NCI-H146 (cell line): ENCODE results near the gene IGFBP6.
"Not testable (repeated sequence)": the region's sequence is repeated elsewhere in the genome, so short reads cannot be mapped to it uniquely, and the experiment has no call there.

Source experiments
- DNase-seq: peaks from one replicate; lab custom pipeline; 2025; lab: John Stamatoyannopoulos, UW

IGFBP6 gene

GRCh38 chr12:53096759-53097158, 708 bp upstream of the IGFBP6 start:
- no peak for DNase-seq

DNA sequence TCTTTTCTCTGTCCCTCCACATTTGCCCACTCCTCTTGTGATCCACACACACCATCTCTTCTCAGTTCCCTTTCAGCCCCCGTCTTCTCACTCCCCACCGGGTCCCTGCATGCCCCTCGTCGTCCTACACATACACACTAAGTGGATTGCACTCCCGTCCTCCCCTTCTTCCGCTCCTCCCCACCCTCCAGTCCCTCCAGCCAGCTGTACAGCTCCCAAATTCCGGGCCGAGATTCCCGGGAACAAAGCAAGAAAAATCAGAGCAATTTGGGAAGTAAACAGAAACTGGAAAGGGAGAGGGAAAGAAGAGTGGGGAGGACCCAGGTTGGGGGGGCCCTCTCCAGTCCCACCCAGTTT, 282 bp upstream of the IGFBP6 start:
- peak; percentile 47 for DNase-seq

DNA sequence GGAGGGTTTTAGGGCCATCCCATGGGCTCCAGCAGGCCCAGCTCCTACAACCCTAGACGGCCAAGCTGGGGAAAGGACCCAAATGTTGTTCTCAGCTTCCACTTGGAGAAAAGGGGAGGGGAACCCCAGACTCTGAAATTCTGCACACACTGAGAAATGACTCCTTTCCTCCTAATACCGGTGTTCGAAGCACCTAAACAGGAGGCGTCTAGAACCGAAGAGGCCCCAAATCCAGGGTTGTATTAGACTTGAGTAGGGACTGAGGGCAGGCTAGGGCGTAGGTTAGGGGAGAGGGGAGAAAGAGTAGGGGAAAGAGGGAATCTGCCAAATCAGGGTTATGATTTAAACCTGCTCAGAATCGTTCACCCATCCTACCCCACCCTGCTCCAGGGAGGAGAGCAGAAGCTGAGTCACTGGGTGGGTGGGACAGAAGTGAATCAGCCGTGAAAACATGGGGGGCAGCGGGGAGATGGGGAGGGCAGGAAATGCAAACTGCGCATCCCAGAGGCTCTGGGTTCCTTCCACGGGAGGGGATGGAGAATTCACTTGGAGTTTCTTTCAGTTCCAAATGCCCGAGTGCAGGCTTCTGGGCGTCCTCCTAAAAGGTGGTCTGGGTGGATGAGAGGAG, 1.0 kb downstream of the IGFBP6 start:
- DNase-seq = no peak

GRCh38 chr12:53099071-53099882, 1.8 kb downstream of the IGFBP6 start:
- peak; percentile 77 for DNase-seq

DNA sequence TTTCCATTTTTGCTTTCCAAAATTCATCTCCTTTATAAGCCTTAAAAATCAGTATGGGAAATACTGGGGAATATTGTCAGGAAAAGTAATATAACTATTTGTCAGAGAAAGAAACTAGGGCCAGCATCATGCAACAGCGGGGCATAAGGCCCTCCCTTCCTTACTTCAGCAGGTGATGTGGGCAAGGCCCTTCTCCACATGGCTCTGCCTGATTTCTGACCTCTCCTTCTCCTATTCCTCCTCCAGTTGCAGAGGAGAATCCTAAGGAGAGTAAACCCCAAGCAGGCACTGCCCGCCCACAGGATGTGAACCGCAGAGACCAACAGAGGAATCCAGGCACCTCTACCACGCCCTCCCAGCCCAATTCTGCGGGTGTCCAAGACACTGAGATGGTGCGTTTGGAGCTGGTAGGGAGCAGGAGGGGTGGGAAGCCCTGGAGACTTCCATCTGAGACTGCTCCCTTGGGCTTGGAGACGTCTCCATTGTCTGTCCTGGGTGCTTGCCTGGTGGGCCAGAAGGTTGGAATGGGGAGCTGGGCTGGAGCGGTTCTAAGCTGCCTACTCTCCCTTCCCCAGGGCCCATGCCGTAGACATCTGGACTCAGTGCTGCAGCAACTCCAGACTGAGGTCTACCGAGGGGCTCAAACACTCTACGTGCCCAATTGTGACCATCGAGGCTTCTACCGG, 3.1 kb downstream of the IGFBP6 start:
- no peak for DNase-seq

DNA sequence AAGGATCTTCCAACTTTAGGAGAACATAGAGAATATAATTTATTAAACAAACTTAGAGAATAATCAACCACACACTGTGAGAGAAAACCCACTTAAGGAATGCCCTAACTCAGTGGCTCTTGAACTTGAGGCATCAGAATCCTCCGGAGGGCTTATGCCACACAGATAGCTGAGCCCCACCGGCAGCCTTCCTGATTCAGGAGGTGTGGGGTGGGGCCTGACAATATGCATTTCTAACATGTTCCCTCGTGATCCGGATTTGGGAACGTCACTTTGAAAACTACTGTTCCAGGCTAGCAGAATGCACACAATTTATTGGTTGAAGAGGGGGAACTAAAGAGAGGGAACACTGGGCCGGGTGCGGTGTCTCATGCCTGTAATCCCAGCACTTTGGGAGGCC, 3.8 kb downstream of the IGFBP6 start:
- DNase-seq = no peak

GRCh38 chr12:53101931-53102781, 4.7 kb downstream of the IGFBP6 start:
- no peak for DNase-seq

DNA sequence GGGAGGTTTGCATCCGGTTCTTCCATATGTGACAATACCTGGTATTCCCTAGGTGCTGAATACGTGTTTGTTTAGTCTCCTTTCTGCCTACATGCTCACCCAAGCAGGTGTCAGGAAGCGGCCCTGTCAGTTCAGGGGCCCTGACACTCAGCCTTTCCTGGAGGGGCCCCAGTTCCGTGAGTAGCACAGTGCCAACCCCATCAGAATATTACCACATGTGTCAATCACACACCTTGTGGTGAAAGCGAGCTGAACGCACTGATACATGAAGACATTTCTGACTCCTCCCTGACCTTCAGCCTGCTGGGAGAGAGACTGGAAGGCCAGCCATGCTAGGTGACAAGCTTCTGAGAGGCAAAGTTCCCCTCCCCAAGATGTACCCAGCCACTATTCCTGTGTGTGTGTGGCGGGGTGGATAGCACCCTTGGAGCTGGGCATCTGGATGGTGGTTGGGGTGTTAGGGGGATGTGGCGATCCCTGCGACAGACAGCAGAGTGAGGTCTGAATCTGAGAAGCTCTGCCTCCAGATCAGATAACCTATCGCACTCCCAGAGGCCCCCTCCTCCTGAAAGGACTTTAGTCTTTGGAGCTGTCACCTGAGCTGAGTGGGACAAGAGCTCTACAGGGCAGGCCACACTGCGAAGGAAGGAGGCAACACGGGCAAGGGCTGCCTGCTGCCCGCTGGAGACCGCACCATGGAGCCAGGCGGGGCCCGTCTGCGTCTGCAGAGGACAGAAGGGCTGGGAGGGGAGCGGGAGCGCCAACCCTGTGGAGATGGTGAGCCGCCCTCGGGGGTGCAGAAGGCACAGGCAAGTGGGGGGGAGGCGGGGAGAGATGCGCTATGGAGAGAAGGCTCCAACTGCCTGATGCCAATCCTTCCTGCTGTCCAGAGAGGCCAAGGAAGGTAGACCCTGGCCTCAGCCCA, 5.7 kb downstream of the IGFBP6 start, which contains the start of gene SOAT2:
SOAT2 (plus strand) TSS at position 604 of the 925 bp plus-strand sequence; CDS start at position 696, 92 bp downstream.
- DNase-seq = peak; percentile 37

GRCh38 chr12:53103860-53104305, 6.4 kb downstream of the IGFBP6 start:
- no peak for DNase-seq

DNA sequence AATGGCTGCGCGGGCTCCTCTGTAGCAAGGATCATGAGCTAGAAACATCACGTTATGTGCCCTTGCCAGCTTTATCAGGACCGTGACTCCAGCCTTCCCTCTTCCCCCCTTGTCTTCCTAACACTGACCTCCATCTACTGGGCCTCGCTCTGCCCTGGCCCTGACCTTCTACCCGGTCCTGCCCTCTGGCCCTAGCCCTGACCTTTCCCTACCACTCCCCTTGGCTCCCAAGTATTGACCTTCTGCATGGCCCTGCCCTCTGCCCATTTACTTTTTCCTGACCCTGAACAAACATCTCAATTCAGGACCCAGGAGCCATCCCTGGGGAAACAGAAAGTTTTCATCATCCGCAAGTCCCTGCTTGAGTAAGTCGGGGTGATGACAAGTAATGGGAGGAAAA, 7.8 kb downstream of the IGFBP6 start:
- no peak for DNase-seq

- no peak for DNase-seq
These were observed 8.4 kb downstream of the IGFBP6 start for GRCh38 chr12:53105712-53106439.

DNA sequence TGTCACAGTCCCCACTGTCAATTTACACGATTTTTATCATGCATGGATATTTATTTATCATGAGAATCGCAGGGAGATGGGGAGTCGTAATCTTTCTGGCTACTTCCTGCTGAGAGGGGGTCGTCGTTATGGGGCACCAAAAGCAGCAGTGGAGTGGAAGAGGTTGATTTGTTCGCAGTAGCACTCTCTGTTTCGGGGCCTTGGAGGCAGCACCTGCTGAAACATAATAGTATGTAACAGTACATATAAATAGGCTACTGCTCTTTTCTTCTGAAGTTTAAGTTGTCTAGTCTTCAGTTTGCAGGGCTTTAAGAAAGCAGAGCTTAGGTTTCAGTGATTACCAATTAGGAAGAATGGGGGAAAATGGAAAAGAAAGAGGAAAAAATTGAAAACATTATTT, 9.7 kb downstream of the IGFBP6 start:
- DNase-seq = no peak

DNA sequence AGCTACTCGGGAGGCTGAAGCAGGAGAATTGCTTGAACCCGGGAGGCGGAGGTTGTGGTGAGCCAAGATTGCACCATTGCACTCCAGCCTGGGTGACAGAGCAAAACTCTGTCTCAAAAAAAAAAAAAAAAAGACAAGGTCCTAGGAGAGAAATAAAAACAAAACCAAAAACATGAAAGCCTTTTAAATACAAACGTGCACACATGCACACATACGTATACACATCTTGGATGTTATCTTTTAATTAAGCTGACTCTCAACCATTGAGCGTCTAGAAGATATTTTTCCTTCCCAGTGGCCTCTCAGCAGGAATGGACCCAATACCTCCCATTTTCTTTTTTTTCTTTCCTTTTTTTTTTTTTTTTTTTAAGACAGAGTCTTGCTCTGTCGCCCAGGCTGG, 15.0 kb downstream of the IGFBP6 start:
- DNase-seq = not testable (repeated sequence)

DNA sequence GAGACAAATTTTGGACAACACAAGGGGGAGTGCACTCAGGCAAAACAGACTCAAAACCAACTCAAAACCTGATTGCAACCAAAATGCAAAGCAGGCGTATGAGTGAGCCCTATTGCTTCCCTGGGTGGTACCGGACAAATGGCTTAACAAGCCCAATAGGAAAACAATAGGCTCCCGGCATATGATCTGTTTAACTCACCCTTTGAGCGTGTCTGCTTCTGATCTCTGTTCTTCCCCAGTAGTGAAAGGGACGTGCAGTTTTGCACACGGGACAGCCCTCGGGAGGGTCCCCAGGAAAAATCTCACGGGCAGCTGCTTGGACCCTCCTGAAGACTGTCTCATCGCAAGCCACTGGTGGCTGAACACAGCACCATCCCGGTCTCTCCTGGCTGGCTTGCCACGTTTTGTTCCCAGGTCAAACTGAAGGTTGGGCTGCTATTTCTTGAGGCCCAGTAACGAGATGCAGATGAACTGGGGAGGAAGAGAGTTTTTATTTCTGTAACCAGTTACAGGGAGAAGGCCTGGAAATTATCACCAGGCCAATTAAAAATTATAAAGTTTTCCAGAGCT, 15.8 kb downstream of the IGFBP6 start:
- no peak for DNase-seq

DNA sequence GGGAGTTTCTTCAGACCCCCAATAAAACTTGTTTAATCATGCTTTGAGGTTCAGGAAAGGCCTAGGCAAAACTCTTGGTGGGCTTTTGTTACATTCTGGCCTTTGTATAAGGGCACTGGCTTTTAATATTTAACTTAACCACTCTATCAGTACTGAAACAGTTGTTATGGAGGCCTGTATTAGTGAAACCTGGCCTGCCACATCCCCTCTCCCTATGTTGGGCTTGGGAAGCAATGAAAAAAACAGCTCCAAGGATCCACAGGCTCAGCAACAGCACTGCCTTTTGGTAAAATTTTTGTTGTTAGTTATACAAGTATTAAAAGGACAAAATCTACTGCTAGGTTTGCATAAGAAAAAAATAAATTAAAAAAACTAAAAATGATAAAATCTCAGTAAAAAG, 16.5 kb downstream of the IGFBP6 start:
- DNase-seq = no peak

DNA sequence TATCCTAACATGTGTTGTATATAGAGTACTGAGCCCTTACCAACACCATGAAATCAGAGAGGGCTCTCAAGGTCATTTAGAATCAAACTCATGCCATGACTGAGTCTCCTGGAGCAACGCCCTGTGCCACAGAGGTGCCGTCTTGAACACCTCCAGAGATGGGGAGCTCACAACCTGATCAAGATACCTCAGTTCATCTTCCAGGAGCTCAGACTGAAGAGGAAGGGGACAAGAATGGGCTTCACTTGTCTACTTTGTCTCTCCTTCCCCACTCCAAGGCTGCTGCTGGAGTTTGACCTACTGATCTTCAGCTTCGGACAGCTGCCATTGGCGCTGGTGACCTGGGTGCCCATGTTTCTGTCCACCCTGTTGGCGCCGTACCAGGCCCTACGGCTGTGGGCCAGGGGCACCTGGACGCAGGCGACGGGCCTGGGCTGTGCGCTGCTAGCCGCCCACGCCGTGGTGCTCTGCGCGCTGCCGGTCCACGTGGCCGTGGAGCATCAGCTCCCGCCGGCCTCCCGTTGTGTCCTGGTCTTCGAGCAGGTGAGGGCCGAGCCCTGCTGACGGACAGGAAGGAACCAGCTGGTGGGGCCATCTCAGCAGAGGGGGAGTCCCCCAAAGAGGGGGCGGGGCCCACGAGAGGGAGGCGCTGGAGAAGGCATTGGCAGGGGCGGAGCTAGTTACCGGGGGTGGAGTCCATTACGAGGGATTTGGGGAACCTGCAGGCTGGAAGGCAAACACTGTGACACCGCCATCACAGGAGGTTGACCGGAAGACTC, 17.8 kb downstream of the IGFBP6 start:
- peak; percentile 17 for DNase-seq

DNA sequence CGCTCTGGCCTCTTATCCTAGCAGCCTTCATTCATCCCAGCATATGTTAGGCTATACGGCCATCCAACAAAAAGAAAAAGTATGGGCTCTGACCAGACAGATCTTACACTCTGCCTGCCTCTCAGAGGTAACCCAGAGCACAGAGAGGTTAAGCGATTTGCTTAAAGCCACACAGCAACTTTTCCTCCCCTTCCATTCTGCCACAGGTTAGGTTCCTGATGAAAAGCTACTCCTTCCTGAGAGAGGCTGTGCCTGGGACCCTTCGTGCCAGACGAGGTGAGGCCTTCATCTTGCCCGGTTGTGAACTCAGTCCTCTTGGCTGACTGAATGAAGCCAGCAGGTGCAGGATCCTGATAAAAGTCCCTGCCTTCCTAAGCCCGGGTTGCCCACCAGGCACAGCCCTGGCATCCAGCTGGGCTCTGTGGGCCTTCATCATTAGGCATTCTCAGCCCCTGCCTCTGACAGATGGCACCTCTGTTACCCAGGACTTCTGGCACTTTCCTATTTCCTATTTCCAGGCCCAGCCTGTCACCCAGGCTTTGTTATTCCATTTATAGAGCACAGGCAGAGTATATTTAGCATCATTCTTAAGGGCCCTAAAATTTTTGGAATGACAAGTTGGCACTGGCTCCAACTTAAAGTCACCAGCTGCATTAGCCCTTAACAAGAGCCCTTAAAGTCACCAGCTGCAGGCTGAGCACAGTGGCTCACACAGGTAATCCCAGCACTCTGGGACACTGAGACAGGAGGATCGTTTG, 18.6 kb downstream of the IGFBP6 start:
- no peak for DNase-seq

DNA sequence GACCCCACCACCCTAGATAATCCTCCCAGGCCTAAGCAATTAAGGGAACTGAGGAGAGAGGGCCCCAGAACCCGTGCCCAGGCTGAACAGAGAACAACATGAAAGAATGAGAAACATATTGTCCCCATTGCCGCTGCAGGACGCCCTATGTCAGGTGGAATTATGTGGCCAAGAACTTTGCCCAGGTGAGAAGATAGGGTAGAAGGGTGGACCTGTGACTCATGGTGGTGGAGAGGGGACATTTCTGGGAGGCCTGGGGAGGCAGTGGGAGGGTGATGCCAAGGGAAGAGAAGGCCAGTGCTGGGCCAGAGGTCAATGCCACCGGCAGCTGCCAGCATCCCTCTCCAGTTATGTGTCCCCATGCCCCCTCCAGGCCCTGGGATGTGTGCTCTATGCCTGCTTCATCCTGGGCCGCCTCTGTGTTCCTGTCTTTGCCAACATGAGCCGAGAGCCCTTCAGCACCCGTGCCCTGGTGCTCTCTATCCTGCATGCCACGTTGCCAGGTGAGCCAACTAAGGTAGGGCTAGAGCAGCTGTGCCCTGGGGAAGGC, 21.4 kb downstream of the IGFBP6 start:
- DNase-seq = no peak
